HG03066 (cell line): ENCODE results near the gene NRIP2.

Source experiments
- ATAC-seq: cut with Tn5 transposase; IDR thresholded peaks from one replicate; pipeline ENCODE4 v1.9.1; 2021; ENCODE audit warnings: low read depth; ENCODE audit not compliant: unreplicated experiment

The NRIP2 gene

DNA sequence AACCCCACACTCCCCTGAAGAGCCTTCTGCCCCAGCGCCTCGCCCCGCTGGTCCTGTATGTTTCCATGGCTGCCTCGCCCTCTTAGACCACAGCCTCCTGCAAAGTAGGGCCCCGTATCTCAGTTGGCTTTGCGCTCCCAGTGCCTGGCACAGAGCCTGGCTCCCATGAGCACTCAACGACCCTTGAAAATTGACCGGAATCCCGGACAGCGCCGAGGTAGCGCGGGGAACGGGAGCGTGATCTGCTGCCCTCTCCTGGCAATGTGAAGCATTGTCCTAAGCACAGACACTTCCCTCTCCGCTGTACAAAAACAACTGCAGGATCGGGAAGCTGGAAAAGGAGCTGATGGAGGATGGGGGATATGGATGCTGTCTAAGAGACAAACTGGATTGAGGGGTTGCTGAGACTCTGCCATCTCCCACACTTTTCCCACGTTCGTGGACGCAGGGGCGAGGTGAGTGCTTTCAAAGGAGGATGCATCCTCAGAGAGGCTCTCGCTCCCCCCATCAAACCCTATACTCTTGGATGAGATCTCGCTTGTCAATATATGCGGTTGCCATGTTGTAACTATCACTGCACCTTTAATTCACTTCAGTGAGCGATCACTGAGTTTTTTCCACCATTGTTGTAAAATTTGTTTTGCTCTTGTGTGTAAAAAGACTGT is 50.8 kb downstream of the NRIP2 start:
- no peak for ATAC-seq

DNA sequence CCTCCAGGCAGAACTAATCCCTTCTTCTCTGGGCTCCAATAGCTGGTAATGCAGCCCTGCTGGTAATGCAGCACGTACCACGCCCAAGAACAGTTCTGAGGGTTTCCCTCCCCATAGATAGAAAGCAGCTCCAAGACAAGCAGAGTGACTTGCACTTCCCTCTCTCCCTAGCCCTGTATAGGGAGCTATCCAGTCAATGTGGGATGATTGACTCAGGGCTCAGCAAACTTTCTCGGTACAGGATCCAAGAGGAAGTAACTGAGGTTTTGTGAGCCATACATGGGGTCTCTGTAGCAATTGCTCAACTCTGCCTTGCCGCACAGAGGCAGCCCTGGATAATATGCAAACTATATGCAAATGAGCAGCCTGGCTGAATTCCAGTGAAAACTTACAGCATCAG is 55.6 kb downstream of the NRIP2 start:
- no peak for ATAC-seq

- no peak for ATAC-seq
Observed at GRCh38 chr12:2776129-2776806, 58.6 kb downstream of the NRIP2 start.

- no peak for ATAC-seq
Observed at GRCh38 chr12:2775431-2775830, 59.4 kb downstream of the NRIP2 start.
